SK-N-SH treated with all-trans-retinoic acid at 6 μM for 48 hours (cell line): ENCODE results near the gene MIR17HG.

Experiments
- ISL1 ChIP-seq: fragments of 250-450 bp; sonication (Bioruptor Pico); IDR thresholded peaks from 2 replicates; pipeline ENCODE4 v2.1.2; 2022; ENCODE audit warnings: mild to moderate bottlenecking, moderate library complexity
- PATZ1 ChIP-seq: fragments of 250-450 bp; sonication (Bioruptor Pico); IDR thresholded peaks from 2 replicates; pipeline ENCODE4 v1.8.0; 2020; ENCODE audit warnings: mild to moderate bottlenecking, moderate library complexity, borderline replicate concordance

- TF ChIP-seq ISL1 (CRISPR knock-in tag) (no peak), PATZ1 (no peak)
These were observed 28.6 kb upstream of the MIR17HG start for GRCh38 chr13:91318886-91319285.
